Measurements from ENCODE around the gene PLK5.

The PLK5 gene

DNA sequence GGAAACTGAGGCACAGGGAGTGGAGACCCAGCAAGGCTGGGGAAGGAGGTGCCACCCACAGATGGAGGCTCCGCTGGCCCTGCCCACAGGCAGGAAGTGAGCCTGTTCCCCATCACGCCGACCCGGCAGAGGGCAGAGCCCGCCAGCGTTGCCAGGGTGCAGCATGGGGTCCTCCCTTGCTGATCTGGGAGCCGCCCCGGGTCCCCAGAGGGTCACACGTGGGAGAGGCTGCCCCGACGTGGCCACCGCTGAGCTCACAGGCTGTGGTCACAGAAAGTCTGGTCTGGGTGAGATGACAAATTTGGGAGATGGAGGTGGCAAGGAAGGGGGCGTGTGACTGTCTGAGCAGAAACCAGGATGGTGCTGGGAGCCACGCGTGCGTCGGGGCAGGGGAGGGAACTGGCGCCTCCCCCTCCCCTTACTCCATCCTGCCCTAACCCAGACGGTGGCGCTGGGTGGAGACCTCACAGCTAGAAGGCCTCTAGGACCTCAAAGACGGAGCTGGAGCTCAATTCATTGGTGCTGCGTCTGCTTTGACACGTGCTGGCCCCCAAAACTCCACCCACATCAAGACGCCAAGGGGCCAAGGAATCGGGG is 36.5 kb downstream of the PLK5 start:
- DNase-seq, result no peak

GRCh38 chr19:1561236-1561842 is 37.5 kb downstream of the PLK5 start:
- no peak for DNase-seq

GRCh38 chr19:1563251-1563650 is 39.4 kb downstream of the PLK5 start:
- no peak for DNase-seq

GRCh38 chr19:1566392-1567115 is 42.7 kb downstream of the PLK5 start:
- no peak for DNase-seq

DNA sequence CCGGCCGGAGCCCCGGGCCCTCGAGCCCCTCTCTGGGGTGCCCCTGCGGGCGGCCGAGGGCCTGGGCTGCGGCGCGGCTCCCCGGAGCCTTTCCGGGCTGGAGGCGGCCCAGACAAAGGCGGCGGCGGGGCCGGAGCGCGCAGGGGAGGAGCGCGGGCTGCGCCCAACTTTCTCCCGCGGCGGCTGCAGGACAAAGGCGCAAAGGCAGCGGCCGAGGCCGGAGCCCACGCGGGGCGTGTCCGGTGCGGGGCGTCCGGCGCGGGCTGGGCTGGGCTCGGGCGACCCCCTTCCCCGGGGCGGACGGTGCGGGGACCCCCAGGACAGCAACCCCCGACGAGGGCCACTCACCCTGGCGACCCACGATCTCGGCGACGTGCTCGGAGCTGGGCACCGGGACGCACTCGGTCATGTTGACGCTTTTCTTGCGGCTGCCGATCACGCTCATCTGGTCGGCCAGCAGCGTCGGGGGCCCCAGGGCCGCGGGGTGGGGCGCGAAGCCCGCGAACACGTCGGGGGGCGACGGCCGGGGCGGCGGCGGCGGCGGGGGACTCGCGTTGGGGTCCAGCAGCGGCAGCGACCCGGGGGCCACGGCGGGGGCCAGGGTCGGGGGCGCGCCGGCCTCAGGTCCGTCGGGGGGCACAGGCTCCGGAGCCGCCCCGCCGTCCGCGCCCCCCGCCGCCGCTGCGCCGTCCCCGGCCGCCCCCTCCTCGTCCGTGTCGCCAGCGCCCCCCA is 43.4 kb downstream of the PLK5 start:
- DNase-seq, result no peak

GRCh38 chr19:1567848-1568227 is 44.0 kb downstream of the PLK5 start:
- no peak for DNase-seq

DNA sequence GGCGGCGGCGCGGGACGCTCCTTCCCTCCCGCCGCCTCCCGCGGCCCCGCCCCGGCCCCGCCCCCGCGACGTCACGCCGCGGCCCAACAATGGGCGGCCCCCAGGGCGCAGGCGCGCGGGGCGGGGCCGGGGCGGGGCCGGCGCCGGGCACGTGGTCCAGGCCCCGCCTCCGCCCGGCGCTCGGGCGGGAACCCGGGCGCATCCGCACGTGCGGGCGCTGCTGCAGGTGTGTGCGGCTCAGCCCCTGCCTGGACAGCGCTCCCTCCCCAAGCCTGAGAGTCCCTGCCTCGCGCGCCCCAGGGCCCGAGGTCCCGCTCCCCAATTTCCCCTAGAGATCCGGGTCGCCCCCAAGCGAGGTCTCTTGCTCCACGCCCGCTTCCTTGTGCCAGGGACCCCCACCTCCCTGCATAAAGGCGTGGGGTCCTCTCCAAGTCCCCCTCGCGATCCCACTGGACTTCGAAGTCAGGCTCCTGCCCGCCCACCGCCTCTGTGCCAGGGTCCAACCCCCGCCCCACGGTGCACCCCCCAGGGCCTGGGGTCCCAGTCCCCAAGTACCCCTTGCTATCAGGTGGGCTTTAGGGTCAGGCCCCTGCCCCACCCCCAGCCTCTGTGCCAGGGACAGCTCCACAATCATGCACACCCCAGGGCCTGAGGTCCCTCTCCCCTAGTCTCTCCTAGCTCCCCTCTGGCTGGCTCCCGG is 44.6 kb downstream of the PLK5 start, which contains the start of gene MEX3D:
Gene MEX3D (minus strand): TSS at position 6 of the 700 bp plus-strand sequence. CDS start 267 bp downstream, outside the sequence.
- DNase-seq, result peak; percentile 75

DNA sequence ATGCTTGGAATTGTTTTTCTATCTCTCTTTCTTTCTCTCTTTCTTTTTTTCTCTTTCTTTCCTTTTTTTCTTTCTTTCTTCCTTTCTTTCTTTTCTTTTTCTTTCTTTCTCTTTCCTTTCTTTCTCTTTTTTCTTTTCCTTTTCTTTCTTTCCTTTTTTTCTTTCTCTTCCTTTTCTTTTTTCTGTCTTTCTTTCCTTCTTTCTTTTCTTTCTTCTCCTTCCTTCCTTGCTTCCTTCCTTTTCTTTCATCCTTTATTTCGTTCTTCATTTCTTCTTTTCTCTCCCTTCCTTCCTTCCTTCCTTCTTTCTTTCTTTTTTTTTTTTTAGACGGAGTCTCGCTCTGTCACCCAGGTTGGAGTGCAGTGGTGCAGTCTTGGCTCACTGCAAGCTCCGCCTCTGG is 46.1 kb downstream of the PLK5 start:
- no peak for DNase-seq

GRCh38 chr19:1570836-1571235 is 47.0 kb downstream of the PLK5 start:
- no peak for DNase-seq

GRCh38 chr19:1571358-1571757 is 47.5 kb downstream of the PLK5 start:
- DNase-seq, result no peak

DNA sequence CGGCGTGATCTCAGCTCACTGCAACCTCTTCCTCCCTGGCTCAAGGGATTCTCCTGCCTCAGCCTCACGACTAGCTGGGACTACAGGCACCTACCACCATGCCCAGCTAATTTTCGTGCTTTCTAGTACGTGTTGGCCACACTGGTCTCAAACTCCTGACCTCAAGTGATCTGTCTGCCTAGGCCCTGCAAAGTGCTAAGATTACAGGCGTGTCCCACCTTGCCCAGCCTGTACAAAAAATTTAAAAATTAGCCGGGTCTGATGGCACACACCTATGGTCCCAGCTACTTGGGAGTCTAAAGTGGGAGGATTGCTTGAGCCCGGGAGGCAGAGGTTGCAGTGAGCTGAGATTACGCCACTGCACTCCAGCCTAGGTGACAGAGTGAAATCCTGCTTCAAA is 48.9 kb downstream of the PLK5 start:
- DNase-seq, result no peak

- DNase-seq, result no peak
Measured at GRCh38 chr19:1574354-1575136, 50.7 kb downstream of the PLK5 start.

DNA sequence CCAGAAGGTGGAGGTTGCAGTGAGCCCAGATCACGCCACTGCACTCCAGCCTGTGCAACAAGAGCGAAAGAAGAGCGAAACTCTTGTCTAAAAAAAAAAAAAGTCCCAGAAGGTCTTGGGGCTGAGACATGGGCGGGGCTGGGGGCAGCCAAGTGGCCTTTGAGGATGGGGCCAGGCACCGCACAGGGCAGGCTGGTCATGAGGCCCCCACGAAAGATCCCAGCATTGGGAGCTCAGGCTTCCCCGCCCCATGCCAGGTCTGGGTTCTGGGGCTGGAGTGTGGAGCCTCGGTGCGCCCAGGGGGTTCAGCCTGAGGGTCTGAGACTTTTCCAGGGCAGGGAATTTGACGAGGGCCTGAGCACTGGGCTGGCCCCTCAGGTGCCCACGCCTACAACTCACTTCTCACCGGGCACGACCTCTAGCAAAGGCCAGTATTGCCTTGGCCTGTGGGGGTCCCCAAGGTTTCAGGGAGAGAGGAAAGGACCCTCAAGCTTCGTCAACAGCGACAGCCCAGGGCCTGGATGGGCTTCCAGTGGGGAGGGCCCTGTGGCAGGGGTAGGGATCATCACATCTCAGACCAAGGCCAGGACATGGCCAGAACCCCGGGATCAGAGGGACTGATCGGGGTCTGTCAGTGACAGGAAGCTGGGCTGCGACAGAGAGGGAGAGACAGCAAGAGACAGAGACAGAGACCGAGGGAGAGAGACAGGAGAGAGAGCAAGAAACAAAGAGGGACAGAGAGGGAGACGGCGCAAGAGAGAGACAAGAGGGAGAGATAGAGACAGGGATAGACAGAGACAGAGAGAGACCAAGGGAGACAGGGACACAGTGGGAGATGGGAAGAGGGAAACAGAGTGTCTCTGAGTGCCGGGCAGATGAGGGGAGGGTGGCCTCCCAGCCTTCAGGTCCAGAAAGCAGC is 51.7 kb downstream of the PLK5 start:
- no peak for DNase-seq

GRCh38 chr19:1576242-1577089 is 52.6 kb downstream of the PLK5 start:
- DNase-seq, result no peak

DNA sequence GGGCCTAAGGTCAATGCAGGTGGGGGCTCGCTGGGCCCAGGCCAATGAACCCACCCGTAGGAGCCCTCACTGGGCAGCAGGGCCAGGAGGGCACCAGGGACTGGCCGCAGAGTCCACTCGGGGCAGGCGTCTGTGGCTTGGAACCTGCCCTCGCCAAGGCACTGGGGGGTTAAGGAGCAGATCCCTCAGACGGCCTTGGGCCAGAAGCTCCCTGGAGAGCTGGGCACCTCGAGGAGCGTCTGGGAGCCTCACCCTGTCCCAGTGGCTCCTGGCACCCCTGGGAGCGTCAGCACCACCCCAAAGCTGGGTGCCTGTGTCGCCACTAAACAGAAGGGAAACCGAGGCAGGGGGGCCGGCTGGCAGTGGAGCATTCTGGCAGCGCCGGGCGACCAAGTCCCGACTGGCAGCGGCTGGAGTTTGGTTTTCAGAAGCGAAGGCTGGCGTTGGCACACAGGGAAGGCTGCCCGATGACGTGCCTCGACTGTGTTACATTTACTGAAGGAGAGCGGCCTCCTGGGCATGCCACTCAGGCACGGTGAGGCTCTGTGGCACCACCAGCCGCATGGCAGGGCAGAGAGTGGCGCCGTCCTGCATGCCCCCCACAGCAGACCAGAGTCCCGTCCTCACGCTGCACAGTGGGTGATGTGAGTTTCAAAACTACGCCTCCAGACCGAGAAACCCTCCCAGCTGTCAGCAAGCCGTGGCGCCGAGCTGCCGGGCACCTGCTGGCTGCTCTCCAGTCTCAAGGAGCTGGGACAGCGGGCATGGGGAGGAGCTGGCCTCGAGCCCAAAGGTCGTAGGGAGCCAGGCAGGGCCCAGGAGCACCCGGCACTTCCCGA is 53.4 kb downstream of the PLK5 start:
- no peak for DNase-seq

DNA sequence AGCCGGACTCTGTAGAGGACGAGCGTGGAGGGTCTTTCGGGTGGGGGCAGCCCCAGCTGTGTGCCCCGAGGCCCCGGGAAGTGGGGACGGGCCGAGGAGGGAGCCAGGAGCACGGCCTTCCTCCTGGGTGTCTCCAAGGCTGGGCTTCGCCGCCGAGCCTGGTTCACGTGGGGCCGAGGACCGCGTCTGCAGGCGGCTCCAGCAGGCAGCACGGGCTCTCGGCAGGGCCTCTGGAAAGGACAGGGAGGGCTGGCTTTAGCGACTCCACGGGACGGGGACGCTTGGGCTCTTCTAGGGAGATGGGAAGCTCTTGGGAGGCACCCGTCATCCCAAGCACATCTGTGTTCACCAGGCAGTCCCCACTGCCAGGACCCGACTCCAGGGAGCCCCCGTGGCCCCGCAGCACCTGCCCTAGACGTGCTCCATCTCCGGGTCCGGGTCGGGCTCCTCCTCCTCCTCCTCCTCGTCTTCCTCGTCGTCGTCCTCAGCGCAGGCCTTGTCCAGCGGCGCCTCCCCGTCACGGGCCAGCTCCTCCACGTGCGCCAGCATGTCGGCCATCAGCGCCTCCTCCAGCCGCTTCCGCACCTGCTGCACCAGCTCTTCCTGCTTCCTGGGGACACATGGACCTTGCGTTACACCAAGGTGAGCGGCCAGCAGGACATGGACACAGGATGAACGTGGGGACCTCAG is 54.2 kb downstream of the PLK5 start:
- no peak for DNase-seq

DNA sequence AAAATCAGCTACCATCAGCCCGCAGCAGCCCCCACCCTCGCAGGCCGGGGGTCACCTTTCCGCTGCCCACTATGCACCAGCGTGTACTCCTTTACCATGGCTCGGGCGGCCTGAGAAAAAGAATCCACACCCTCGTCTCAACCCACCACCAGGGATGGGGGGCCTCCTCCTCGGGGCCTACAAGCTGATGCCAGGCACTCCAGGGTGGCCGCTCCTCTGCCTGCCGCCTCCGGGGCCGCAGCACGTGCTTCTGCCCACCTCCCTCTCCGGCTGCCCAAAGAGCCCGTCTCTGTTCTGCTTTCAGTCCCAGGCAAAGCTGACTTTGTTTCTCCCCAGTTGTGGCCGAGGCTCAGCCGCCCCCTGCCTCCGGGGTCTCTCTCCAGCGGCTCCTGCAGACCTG is 55.3 kb downstream of the PLK5 start:
- DNase-seq, result no peak

DNA sequence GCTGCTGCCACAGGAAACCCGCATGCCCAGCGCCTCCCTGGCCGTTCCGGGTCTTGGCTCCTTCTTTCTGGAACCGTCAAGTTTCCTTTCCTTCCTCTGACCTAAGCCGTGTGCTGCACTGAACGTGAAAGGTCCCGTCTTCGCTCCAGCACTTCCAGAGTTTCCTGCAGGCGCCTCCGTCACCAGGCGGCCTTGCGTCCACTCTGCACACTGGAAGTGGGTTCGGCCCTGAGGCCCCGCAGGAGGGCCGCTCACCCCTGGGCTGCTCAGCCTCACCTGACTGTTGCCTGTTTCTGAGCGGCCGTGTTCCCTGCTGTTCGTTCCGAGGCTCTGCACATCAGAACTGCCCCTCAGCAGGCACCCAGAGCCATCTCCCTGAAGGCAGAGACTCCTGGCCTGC is 56.5 kb downstream of the PLK5 start:
- DNase-seq, result no peak
